HepG2 (cell line): ENCODE data around the gene JKAMP. TPM values are rescaled to one million over a fixed set of nuclear protein-coding genes. Genes with fewer than 3 reads are reported as not detected.

Source experiments
- CENPT ChIP-seq: sonication (generic); formaldehyde crosslinking; IDR thresholded peaks from 2 replicates; pipeline ENCODE4 v1.8.0; 2022; ENCODE audit warnings: low read depth, mild to moderate bottlenecking, moderate library complexity, missing genetic modification reagents
- DNMT1 ChIP-seq: sonication (generic); formaldehyde crosslinking; IDR thresholded peaks from 2 replicates; pipeline ENCODE4 v1.5.1; 2020; ENCODE audit warnings: mild to moderate bottlenecking, missing genetic modification reagents
- HMGXB3 ChIP-seq: sonication (generic); formaldehyde crosslinking; IDR thresholded peaks from 2 replicates; pipeline ENCODE4 v1.4.0; 2020; ENCODE audit warnings: missing genetic modification reagents, borderline replicate concordance
- KLF6 ChIP-seq: IDR thresholded peaks from 2 replicates; pipeline ENCODE4 v1.8.0; 2016; ENCODE audit warnings: missing biosample characterization, missing genetic modification reagents
- SATB2 ChIP-seq: sonication (generic); formaldehyde crosslinking; IDR thresholded peaks from 2 replicates; pipeline ENCODE4 v1.5.0; 2020; ENCODE audit warnings: missing genetic modification reagents
- SP5 ChIP-seq: IDR thresholded peaks from 2 replicates; pipeline ENCODE4 v1.6.1; 2016; ENCODE audit warnings: low read depth, borderline replicate concordance
- ZBED4 ChIP-seq: sonication (generic); formaldehyde crosslinking; IDR thresholded peaks from 2 replicates; pipeline ENCODE4 v1.4.0; 2020; ENCODE audit warnings: missing genetic modification reagents, borderline replicate concordance
- ZFP36 ChIP-seq: fragments of 150-350 bp; IDR thresholded peaks from 2 replicates; pipeline ENCODE4 v1.6.1; 2018; ENCODE audit warnings: borderline replicate concordance, low read length, low read depth; ENCODE audit not compliant: partially characterized antibody
- ZFX ChIP-seq: sonication (generic); formaldehyde crosslinking; IDR thresholded peaks from 2 replicates; pipeline ENCODE4 v1.4.0; 2020; ENCODE audit warnings: mild to moderate bottlenecking, low read depth, missing genetic modification reagents, moderate library complexity
- ZKSCAN8 ChIP-seq: IDR thresholded peaks from 2 replicates; pipeline ENCODE4 v1.6.1; 2016; ENCODE audit warnings: borderline replicate concordance, missing genetic modification reagents, missing compliant biosample characterization
- ZNF7 ChIP-seq: IDR thresholded peaks from 2 replicates; pipeline ENCODE4 v1.6.1; 2016; ENCODE audit warnings: missing biosample characterization, missing genetic modification reagents
- ZNF816 ChIP-seq: sonication (generic); formaldehyde crosslinking; IDR thresholded peaks from 2 replicates; pipeline ENCODE4 v1.8.0; 2022; ENCODE audit warnings: missing genetic modification reagents, mild to moderate bottlenecking, borderline replicate concordance
- polyA plus RNA-seq, 8 experiments: library from polyadenylated mRNA; depleted of rRNA in 3 of 8; stranded (reverse) in 7 of 8; unstranded in 1 of 8; fragments of >200 nt; fragmentation: Illumina TruSeq in 4 of 8; extraction: Trizol in 4 of 8; gene quantifications; 2 replicates each; pipeline versions ENCODE4 v1.2.1 to v1.2.3, GENCODE V29; 2011 to 2016; ENCODE audit warnings: low read depth in 4 of 8, missing spikeins in 1 of 8, mixed read lengths in 1 of 8; ENCODE audit not compliant: insufficient read depth in 1 of 8
- total RNA-seq, 5 experiments: library from RNA; depleted of rRNA; stranded (reverse); fragments of >200 nt; fragmentation: Illumina TruSeq; extraction: Trizol; gene quantifications; 2 replicates each; pipeline ENCODE4 v1.2.3, GENCODE V29; 2016; ENCODE audit warnings: low read depth in 1 of 5

The JKAMP gene
- total and polyA plus RNA-seq, 2 of the 13 experiments (the other 11 are each of a cell fraction or from before 2014, with no cell fraction given) = 56.4 to 135 TPM

DNA sequence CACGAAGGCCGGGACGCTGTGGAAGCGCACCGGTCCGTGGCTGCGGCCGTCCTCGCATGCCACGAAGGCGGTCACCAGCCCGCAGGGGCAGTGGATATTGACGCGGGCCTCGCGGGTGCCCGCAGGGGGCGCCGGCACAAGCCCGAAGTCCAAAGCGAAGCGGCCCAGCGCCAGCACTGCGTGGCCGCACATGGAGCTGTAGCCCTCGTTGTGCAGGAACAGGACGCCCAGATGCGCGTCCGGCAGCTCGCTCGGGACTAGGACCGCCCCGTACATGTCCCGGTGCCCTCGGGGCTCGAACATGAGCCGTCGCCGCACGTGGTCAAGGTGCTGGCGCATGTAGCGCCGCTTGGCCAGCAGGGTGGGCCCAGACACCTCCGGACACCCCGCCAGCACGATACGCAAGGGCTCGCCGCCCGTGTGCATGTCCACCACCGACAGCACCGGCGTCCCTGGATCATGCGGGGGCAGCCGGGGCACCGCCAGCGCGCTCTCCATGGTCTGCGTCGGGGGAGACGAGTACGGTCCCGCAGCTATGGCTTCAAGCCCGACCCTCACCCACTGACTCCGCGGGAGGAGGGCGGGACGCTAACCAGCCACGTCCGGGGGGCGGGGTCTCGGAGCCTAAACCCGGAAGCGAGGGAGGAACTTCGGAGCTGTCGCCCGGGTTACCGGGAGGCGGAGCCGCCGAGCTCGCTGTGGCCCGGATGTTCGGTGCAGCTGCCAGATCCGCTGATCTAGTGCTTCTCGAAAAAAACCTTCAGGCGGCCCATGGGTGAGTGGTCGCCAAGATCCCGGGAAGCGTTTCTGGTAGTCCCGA, at the start of gene JKAMP, which contains the start of gene L3HYPDH (continued):
- TF ChIP-seq SP5 (CRISPR knock-in tag) (peak; percentile 18; the same call in 1 of the 2 replicates), SATB2 (peak; percentile 97), ZNF7 (CRISPR knock-in tag) (0 out of 2 replicates have a peak, but pooled peaks have one; percentile 21), ZBED4 (no peak), KLF6 (CRISPR knock-in tag) (peak; percentile 90), ZKSCAN8 (CRISPR knock-in tag) (no peak; the same call in 1 of the 2 replicates), CENPT (CRISPR knock-in tag) (peak; percentile 91), HMGXB3 (peak; percentile 12; the same call in 1 of the 2 replicates), DNMT1 (peak; percentile 57; the same call in 1 of the 2 replicates), ZFP36 (no peak), ZFX (CRISPR knock-in tag) (peak; percentile 99), ZNF816 (CRISPR knock-in tag) (peak; percentile 91)
